SK-N-SH (cell line): ENCODE data around the gene SEL1L2. TPM values are rescaled to one million over a fixed set of nuclear protein-coding genes. Genes with fewer than 3 reads are reported as not detected.

Source experiments
- CTCF ChIA-PET: fragments of 300-600, 350-600 bp; formaldehyde crosslinking; extraction: SDS; loops from one replicate; lab custom pipeline; 2021; lab: Yijun Ruan, JAX
- POLR2A ChIA-PET: fragments of 350-600 bp; sonication (Branson Sonifier 250); formaldehyde crosslinking; extraction: SDS; loops from one replicate; lab custom pipeline; 2020; ENCODE audit warnings: antibody characterized with exemption, inconsistent platforms; lab: Yijun Ruan, JAX
- DNase-seq: peaks from one replicate; pipeline ENCODE4 v3.0.0; 2012
- H2AFZ ChIP-seq: fragments of 200-600 bp; sonication (generic); 2 replicates; pipeline ENCODE4 v1.8.1; 2016; ENCODE audit warnings: antibody characterized with exemption, mild to moderate bottlenecking, low read depth
- H3F3A ChIP-seq: fragments of 200-600 bp; sonication (generic); replicated peaks from 2 replicates; pipeline ENCODE3; 2016; ENCODE audit warnings: antibody characterized with exemption, mild to moderate bottlenecking; ENCODE audit not compliant: insufficient read depth
- H3K27ac ChIP-seq, 2 experiments: fragments of 200-500 bp in 1 of 2; fragments of 200-600 bp in 1 of 2; sonication (Bioruptor generic) in 1 of 2; sonication (generic), shearing (Covaris generic) in 1 of 2; 2 replicates each; pipeline versions ENCODE4 v1.5.1 to v1.6.1; 2014 to 2016; ENCODE audit warnings: low read depth in 2 of 2, inconsistent platforms in 1 of 2, low read length in 1 of 2, mild to moderate bottlenecking in 1 of 2, mixed read lengths in 1 of 2
- H3K27me3 ChIP-seq: fragments of 200-600 bp; sonication (generic), shearing (Covaris generic); 2 replicates; pipeline ENCODE4 v1.6.1; 2016; ENCODE audit warnings: mixed run types; ENCODE audit not compliant: insufficient read depth
- H3K36me3 ChIP-seq, 2 experiments: fragments of 200-500 bp in 1 of 2; fragments of 200-600 bp in 1 of 2; sonication (Bioruptor generic) in 1 of 2; sonication (generic) in 1 of 2; replicated peaks in 1 of 2; 2 replicates each; pipeline versions ENCODE3 to v1.5.1; 2014 to 2016; ENCODE audit warnings: low read length in 1 of 2, mild to moderate bottlenecking in 1 of 2; ENCODE audit not compliant: insufficient read depth in 2 of 2, control insufficient read depth in 1 of 2
- H3K4me1 ChIP-seq, 2 experiments: fragments of 200-500 bp in 1 of 2; fragments of 200-600 bp in 1 of 2; sonication (Bioruptor generic) in 1 of 2; sonication (generic), shearing (Covaris generic) in 1 of 2; 2 replicates each; pipeline versions ENCODE4 v1.5.1 to v1.6.1; 2014 to 2016; ENCODE audit warnings: low read depth in 1 of 2, low read length in 1 of 2, mixed run types in 1 of 2; ENCODE audit not compliant: insufficient read depth in 2 of 2, control insufficient read depth in 1 of 2
- H3K4me2 ChIP-seq: fragments of 200-600 bp; sonication (generic), shearing (Covaris generic); 2 replicates; pipeline ENCODE4 v1.6.1; 2017; ENCODE audit warnings: mixed run types
- H3K4me3 ChIP-seq, 2 experiments: fragments of 200-500 bp in 1 of 2; fragments of 200-600 bp in 1 of 2; sonication (Bioruptor generic) in 1 of 2; sonication (generic), shearing (Covaris generic) in 1 of 2; 2 replicates each; pipeline versions ENCODE4 v1.5.1 to v1.8.1; 2014 to 2016; ENCODE audit warnings: low read depth in 2 of 2, inconsistent platforms in 1 of 2, low read length in 1 of 2, mild to moderate bottlenecking in 1 of 2, mixed read lengths in 1 of 2, moderate library complexity in 1 of 2
- H3K79me2 ChIP-seq: fragments of 200-600 bp; sonication (generic); 2 replicates; pipeline ENCODE4 v1.8.1; 2017; ENCODE audit warnings: mild to moderate bottlenecking; ENCODE audit not compliant: insufficient read depth
- H3K9ac ChIP-seq: fragments of 200-600 bp; sonication (generic); 2 replicates; pipeline ENCODE4 v1.6.1; 2017; ENCODE audit warnings: mixed run types
- H3K9me2 ChIP-seq: fragments of 200-600 bp; sonication (generic); 2 replicates; pipeline ENCODE4 v1.6.1; 2017; ENCODE audit warnings: mixed run types
- H3K9me3 ChIP-seq: fragments of 200-600 bp; sonication (generic); 2 replicates; pipeline ENCODE4 v1.6.1; 2017; ENCODE audit warnings: mixed run types, mild to moderate bottlenecking, moderate library complexity
- H4K20me1 ChIP-seq: fragments of 200-600 bp; sonication (generic); 2 replicates; pipeline ENCODE4 v1.6.1; 2017; ENCODE audit warnings: mild to moderate bottlenecking, mixed run types; ENCODE audit not compliant: insufficient read depth
- ELF1 ChIP-seq: IDR thresholded peaks from 2 replicates; pipeline ENCODE4 v1.4.0; 2012
- EZH2phosphoT487 ChIP-seq: fragments of 200-600 bp; sonication (generic); IDR thresholded peaks from 2 replicates; pipeline ENCODE4 v1.6.1; 2017; ENCODE audit warnings: low read depth, mixed run types, mild to moderate bottlenecking, antibody characterized with exemption, moderate library complexity, borderline replicate concordance
- FOSL2 ChIP-seq: IDR thresholded peaks from 2 replicates; pipeline ENCODE4 v1.4.0; 2012; ENCODE audit warnings: low read depth, mild to moderate bottlenecking, moderate library complexity, borderline replicate concordance
- MEF2A ChIP-seq: IDR thresholded peaks from 2 replicates; pipeline ENCODE4 v1.4.0; 2012; ENCODE audit warnings: low read depth, borderline replicate concordance
- NFIC ChIP-seq: IDR thresholded peaks from 2 replicates; pipeline ENCODE4 v1.4.0; 2012; ENCODE audit warnings: borderline replicate concordance
- RXRA ChIP-seq: IDR thresholded peaks from 2 replicates; pipeline ENCODE4 v1.4.0; 2012; ENCODE audit warnings: low read depth, mild to moderate bottlenecking, borderline replicate concordance
- SIN3A ChIP-seq: IDR thresholded peaks from 2 replicates; pipeline ENCODE4 v1.6.1; 2012; ENCODE audit warnings: low read depth, mild to moderate bottlenecking, low read length, moderate library complexity, borderline replicate concordance
- TEAD4 ChIP-seq: IDR thresholded peaks from 2 replicates; pipeline ENCODE4 v1.4.0; 2012; ENCODE audit warnings: mild to moderate bottlenecking, borderline replicate concordance; ENCODE audit not compliant: insufficient read depth
- WGBS: methylation state at CpG from one replicate; pipeline ENCODE4 v1.1.6; 2017; ENCODE audit warnings: low lambda C conversion rate; 5-methylcytosine and 5-hydroxymethylcytosine counted together
- polyA plus RNA-seq, 3 experiments: library from polyadenylated mRNA; depleted of rRNA; stranded (reverse); fragments of >200 nt; gene quantifications; 2 replicates each; pipeline ENCODE4 v1.2.3, GENCODE V29; 2012
- TF ChIP-seq, protein P1 (sequence below): IDR thresholded peaks from 2 replicates; pipeline ENCODE4 v1.4.0; 2012; ENCODE audit warnings: low read depth
- TF ChIP-seq, protein P2 (sequence below): IDR thresholded peaks from 2 replicates; pipeline ENCODE4 v1.6.1; 2012; ENCODE audit warnings: mild to moderate bottlenecking, low read depth, low read length, moderate library complexity
- TF ChIP-seq, protein P3 (sequence below): fragments of 150-350 bp; IDR thresholded peaks from 2 replicates; pipeline ENCODE4 v1.6.1; 2017; ENCODE audit warnings: antibody characterized with exemption, low read length, low read depth, borderline replicate concordance

SEL1L2 gene
- polyA plus RNA-seq, 1 of the 3 experiments (the other 2 are of a cell fraction) = not detected

DNA sequence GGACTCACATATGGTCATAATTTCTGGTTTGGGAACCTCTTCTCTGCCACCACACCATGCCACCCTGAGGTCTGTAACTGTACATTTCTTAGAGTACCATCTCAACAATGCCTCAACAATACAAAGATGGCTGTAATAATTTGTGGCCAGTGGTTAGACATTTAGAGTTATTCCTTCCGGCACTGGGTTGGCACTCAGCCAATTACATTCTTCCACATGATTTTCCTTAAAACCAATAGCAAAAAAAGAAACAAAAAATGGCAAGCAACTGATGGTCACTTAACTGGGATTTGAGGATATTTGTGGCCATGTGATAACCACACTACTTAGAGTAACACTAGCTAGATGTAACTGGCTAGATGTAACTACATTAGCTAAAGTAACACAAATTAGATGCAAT is 79.9 kb downstream of the SEL1L2 start:
- CTCF ChIA-PET = interaction anchor here (1.2 kb wide), 1 partner anchor 9 kb away, joined by 4 read pairs; no protein-coding TSS in a partner anchor
- TF ChIP-seq NFIC = peak; percentile 34; the same call in 1 of the 2 replicates
- no peak for TF ChIP-seq MEF2A
- Histone ChIP-seq H3K27me3 (no peaks in the 10 kb centered on the region), H3K4me1 (no peaks in the 10 kb centered on the region; a peak in 1 of 4 replicates), H2AFZ (no peak overlapping the region), H4K20me1 (no peaks in the 10 kb centered on the region), H3K79me2 (no peaks in the 10 kb centered on the region), H3K27ac (no peak overlapping the region), H3K9ac (no peak overlapping the region), H3K4me2 (no peak overlapping the region), H3K4me3 (no peak overlapping the region), H3K9me3 (no peaks in the 10 kb centered on the region), H3K9me2 (no peaks in the 10 kb centered on the region), H3K36me3 (no peaks in the 10 kb centered on the region), H3F3A (no peaks in the 10 kb centered on the region)
- 93% methylated on average over 1 of the region's 1 CpG for WGBS
- no peak for DNase-seq
- POLR2A ChIA-PET = no interaction called here

DNA sequence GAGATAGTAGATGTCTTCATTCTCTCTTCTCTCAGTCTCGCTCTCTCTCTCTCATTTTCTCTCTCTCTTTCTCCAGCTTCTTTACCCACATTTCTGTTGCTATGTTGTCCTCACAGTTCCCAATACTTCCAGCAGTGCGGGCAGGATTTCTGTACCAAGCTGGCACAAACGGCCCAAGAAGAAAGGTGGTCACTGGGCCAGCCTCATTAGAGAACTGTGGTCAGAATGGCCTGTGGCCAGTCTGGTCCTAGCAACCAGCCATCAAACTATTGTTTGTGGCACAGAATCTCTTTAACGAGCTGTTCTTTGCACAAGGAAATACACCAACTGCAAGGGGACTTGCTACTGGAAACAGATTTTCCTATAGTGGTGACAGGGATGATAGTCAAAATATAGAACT is 81.3 kb downstream of the SEL1L2 start:
- no peaks in the 10 kb centered on the region for H3F3A ChIP-seq
- H3K9me3 ChIP-seq = no peaks in the 10 kb centered on the region
- ChIA-PET POLR2A (no interaction called here), CTCF (no interaction called here)
- no peaks in the 10 kb centered on the region for H3K4me1 ChIP-seq
- no peaks in the 10 kb centered on the region for H3K79me2 ChIP-seq
- WGBS = 45% methylated on average over 4 of the region's 4 CpGs
- H3K4me2 ChIP-seq = no peak overlapping the region
- no peak for DNase-seq
- no peak overlapping the region for H3K9ac ChIP-seq
- no peaks in the 10 kb centered on the region for H4K20me1 ChIP-seq
- no peak overlapping the region for H3K4me3 ChIP-seq
- no peaks in the 10 kb centered on the region for H3K27me3 ChIP-seq
- no peak overlapping the region for H2AFZ ChIP-seq
- TF ChIP-seq FOSL2 (no peak), ELF1 (no peak), MEF2A (no peak), EZH2phosphoT487 (no peak)
- TF ChIP-seq, protein P1, sequence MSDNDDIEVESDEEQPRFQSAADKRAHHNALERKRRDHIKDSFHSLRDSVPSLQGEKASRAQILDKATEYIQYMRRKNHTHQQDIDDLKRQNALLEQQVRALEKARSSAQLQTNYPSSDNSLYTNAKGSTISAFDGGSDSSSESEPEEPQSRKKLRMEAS = no peak
- TF ChIP-seq, protein P2, sequence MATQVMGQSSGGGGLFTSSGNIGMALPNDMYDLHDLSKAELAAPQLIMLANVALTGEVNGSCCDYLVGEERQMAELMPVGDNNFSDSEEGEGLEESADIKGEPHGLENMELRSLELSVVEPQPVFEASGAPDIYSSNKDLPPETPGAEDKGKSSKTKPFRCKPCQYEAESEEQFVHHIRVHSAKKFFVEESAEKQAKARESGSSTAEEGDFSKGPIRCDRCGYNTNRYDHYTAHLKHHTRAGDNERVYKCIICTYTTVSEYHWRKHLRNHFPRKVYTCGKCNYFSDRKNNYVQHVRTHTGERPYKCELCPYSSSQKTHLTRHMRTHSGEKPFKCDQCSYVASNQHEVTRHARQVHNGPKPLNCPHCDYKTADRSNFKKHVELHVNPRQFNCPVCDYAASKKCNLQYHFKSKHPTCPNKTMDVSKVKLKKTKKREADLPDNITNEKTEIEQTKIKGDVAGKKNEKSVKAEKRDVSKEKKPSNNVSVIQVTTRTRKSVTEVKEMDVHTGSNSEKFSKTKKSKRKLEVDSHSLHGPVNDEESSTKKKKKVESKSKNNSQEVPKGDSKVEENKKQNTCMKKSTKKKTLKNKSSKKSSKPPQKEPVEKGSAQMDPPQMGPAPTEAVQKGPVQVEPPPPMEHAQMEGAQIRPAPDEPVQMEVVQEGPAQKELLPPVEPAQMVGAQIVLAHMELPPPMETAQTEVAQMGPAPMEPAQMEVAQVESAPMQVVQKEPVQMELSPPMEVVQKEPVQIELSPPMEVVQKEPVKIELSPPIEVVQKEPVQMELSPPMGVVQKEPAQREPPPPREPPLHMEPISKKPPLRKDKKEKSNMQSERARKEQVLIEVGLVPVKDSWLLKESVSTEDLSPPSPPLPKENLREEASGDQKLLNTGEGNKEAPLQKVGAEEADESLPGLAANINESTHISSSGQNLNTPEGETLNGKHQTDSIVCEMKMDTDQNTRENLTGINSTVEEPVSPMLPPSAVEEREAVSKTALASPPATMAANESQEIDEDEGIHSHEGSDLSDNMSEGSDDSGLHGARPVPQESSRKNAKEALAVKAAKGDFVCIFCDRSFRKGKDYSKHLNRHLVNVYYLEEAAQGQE = no peak
- H3K9me2 ChIP-seq = no peaks in the 10 kb centered on the region
- no peak overlapping the region for H3K27ac ChIP-seq
- no peaks in the 10 kb centered on the region for H3K36me3 ChIP-seq

DNA sequence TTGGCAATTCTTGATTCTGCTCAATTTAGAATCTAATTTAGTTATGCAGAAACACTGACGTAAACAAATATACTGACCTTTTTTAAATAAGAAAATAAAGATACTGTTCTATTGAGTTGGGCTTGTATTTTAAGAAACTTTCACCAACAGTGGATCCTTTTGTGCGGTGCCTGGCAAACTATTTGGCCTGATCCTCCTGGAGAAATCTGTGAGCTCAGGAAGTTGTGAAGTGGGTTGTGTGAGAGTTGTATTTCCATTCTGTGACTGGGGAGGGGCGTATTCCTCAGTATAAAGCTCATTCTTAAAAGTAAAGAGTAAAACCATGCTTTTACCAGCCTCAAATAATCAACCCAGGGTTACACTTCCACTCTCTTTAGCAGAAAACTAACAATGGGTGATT is 85.6 kb downstream of the SEL1L2 start:
- Histone ChIP-seq H3F3A (no peaks in the 10 kb centered on the region), H3K27ac (no peak overlapping the region), H3K9me2 (no peaks in the 10 kb centered on the region), H4K20me1 (no peaks in the 10 kb centered on the region), H3K9me3 (no peaks in the 10 kb centered on the region), H2AFZ (no peak overlapping the region), H3K4me3 (no peak overlapping the region), H3K9ac (no peak overlapping the region), H3K79me2 (no peaks in the 10 kb centered on the region), H3K27me3 (no peaks in the 10 kb centered on the region), H3K36me3 (no peaks in the 10 kb centered on the region), H3K4me2 (no peak overlapping the region), H3K4me1 (no peaks in the 10 kb centered on the region)
- 66% methylated on average over 3 of the region's 3 CpGs for WGBS
- TF ChIP-seq RXRA = no peak
- TF ChIP-seq FOSL2 = no peak
- no peak for TF ChIP-seq TEAD4
- TF ChIP-seq SIN3A = no peak
- TF ChIP-seq, protein P3, sequence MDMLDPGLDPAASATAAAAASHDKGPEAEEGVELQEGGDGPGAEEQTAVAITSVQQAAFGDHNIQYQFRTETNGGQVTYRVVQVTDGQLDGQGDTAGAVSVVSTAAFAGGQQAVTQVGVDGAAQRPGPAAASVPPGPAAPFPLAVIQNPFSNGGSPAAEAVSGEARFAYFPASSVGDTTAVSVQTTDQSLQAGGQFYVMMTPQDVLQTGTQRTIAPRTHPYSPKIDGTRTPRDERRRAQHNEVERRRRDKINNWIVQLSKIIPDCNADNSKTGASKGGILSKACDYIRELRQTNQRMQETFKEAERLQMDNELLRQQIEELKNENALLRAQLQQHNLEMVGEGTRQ = no peak
- ChIA-PET POLR2A (no interaction called here), CTCF (no interaction called here)
- no peak for DNase-seq
